ENCODE measurements around the gene MAPK8.
"Not testable (repeated sequence)": the region's sequence is repeated elsewhere in the genome, so short reads cannot be mapped to it uniquely, and the experiment has no call there.

Gene MAPK8

GRCh38 chr10:48272682-48273081 is 33.8 kb upstream of the MAPK8 start:
- no peak for DNase-seq (ENCODE audit: low read depth)
- TF ChIP-seq CTCF (IDR thresholded peaks at IDR 0.05; ENCODE audit: low read depth, low read length) (no peak), POLR2A (IDR thresholded peaks at IDR 0.05; ENCODE audit: extremely low read depth, insufficient read length) (no peak), MAX (IDR thresholded peaks at IDR 0.05; ENCODE audit: low read depth, low read length) (no peak), MYC (IDR thresholded peaks at IDR 0.05; ENCODE audit: low read depth, low read length) (no peak)
- no peak overlapping the region for H3K4me3 ChIP-seq (ENCODE audit: low read depth, low read length)

- DNase-seq (ENCODE audit: low read depth): no peak
- H3K4me3 ChIP-seq (ENCODE audit: low read depth, low read length): no peak overlapping the region
- TF ChIP-seq MYC (IDR thresholded peaks at IDR 0.05; ENCODE audit: low read depth, low read length) (no peak), POLR2A (IDR thresholded peaks at IDR 0.05; ENCODE audit: extremely low read depth, insufficient read length) (no peak), MAX (IDR thresholded peaks at IDR 0.05; ENCODE audit: low read depth, low read length) (no peak), CTCF (IDR thresholded peaks at IDR 0.05; ENCODE audit: low read depth, low read length) (no peak)
Measured at GRCh38 chr10:48273741-48274140, 32.7 kb upstream of the MAPK8 start.

GRCh38 chr10:48274636-48275035 is 31.8 kb upstream of the MAPK8 start, which contains the start of gene FRMPD2:
Gene FRMPD2, minus strand, starts transcription at chr10:48274696. Its CDS starts 129 bp downstream, at chr10:48274567.
- TF ChIP-seq CTCF (IDR thresholded peaks at IDR 0.05; ENCODE audit: low read depth, low read length) (no peak), MAX (IDR thresholded peaks at IDR 0.05; ENCODE audit: low read depth, low read length) (no peak), MYC (IDR thresholded peaks at IDR 0.05; ENCODE audit: low read depth, low read length) (no peak), POLR2A (IDR thresholded peaks at IDR 0.05; ENCODE audit: extremely low read depth, insufficient read length) (no peak)
- no peak for DNase-seq (ENCODE audit: low read depth)

GRCh38 chr10:48277093-48277492 is 29.4 kb upstream of the MAPK8 start:
- no peak for DNase-seq (ENCODE audit: low read depth)
- H3K4me3 ChIP-seq (ENCODE audit: low read depth, low read length): no peak overlapping the region
- TF ChIP-seq CTCF (IDR thresholded peaks at IDR 0.05; ENCODE audit: low read depth, low read length): no peak
- TF ChIP-seq MAX (IDR thresholded peaks at IDR 0.05; ENCODE audit: low read depth, low read length): no peak
- no peak for TF ChIP-seq MYC (IDR thresholded peaks at IDR 0.05; ENCODE audit: low read depth, low read length)
- TF ChIP-seq POLR2A (IDR thresholded peaks at IDR 0.05; ENCODE audit: extremely low read depth, insufficient read length): no peak

More at GRCh38 chr10:48274636-48275035, 31.8 kb upstream of the MAPK8 start, which contains the start of gene FRMPD2:
- H3K4me3 ChIP-seq (ENCODE audit: low read depth, low read length): no peak within 1 kb of the TSS

GRCh38 chr10:48279081-48279751 is 27.3 kb upstream of the MAPK8 start:
- no peak for TF ChIP-seq CTCF (IDR thresholded peaks at IDR 0.05; ENCODE audit: low read depth, low read length)
- TF ChIP-seq MYC (IDR thresholded peaks at IDR 0.05; ENCODE audit: low read depth, low read length): no peak
- TF ChIP-seq MAX (IDR thresholded peaks at IDR 0.05; ENCODE audit: low read depth, low read length): no peak
- no peak for TF ChIP-seq POLR2A (IDR thresholded peaks at IDR 0.05; ENCODE audit: extremely low read depth, insufficient read length)
- no peak for DNase-seq (ENCODE audit: low read depth)

GRCh38 chr10:48281697-48282096 is 24.8 kb upstream of the MAPK8 start:
- H3K4me3 ChIP-seq (ENCODE audit: low read depth, low read length); DNase-seq (ENCODE audit: low read depth): not testable (repeated sequence)

More at GRCh38 chr10:48279081-48279751, 27.3 kb upstream of the MAPK8 start:
- H3K4me3 ChIP-seq (ENCODE audit: low read depth, low read length): no peak overlapping the region
